D721Med (cell line): Measurements from ENCODE around the gene DLX5.
A peak's percentile ranks its signal among the peaks of the same experiment; 100 is the strongest.

Source experiments
- DNase-seq: peaks from one replicate; pipeline ENCODE4 v3.0.0; 2011; ENCODE audit warnings: low spot score; ENCODE audit not compliant: insufficient read length
- FAIRE-seq: peaks from 2 replicates; lab custom pipeline; 2011; peaks lifted over from hg19 to GRCh38; lab: Jason Lieb, UNC
- TF ChIP-seq, protein P1 (sequence below): IDR thresholded peaks from 2 replicates; pipeline ENCODE4 v1.5.1; 2012; ENCODE audit warnings: mild to moderate bottlenecking, control low read depth; ENCODE audit not compliant: insufficient read depth; ENCODE audit errors: missing control alignments

Gene DLX5

DNA sequence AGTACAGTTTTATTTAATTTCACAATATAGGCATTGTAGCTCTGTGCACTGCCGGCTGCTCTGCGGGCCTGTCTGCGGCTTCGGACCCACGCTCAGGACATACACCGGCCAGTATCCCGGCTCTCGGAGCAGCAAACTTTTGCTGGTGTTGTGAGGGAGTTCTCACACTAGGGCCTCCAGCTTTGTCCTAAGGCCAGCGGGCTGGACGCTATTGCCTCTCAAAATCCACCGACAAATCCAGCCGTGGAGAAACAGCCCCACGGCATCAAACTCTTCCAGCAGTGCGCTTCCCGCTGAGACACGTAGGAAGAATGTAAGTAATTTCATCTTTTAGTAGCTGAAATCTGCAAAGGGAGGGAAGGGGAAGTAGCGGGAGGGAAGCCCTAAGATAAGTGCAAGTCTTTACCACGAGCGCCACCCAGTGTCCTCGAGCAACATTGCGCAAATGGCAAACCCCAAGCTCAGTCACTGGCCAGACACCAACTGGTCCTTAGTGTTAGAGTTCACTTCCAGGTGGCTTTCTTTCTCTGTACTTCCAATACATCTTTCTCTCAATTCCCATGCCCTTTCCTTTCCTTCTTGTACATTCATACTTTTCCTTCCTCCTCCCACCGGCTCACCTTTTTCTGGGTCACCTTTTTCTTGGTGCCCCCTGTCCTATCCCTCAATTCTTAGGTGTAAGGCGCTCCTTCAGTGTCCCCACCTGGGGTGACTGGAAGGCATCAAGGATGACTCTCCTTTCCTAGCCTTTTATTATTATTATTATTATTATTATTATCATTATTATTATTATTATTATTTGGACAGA is 3.0 kb upstream of the DLX5 start:
- TF ChIP-seq, protein P1, sequence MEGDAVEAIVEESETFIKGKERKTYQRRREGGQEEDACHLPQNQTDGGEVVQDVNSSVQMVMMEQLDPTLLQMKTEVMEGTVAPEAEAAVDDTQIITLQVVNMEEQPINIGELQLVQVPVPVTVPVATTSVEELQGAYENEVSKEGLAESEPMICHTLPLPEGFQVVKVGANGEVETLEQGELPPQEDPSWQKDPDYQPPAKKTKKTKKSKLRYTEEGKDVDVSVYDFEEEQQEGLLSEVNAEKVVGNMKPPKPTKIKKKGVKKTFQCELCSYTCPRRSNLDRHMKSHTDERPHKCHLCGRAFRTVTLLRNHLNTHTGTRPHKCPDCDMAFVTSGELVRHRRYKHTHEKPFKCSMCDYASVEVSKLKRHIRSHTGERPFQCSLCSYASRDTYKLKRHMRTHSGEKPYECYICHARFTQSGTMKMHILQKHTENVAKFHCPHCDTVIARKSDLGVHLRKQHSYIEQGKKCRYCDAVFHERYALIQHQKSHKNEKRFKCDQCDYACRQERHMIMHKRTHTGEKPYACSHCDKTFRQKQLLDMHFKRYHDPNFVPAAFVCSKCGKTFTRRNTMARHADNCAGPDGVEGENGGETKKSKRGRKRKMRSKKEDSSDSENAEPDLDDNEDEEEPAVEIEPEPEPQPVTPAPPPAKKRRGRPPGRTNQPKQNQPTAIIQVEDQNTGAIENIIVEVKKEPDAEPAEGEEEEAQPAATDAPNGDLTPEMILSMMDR: peak; percentile 91
- DNase-seq: no peak
- FAIRE-seq: peak; percentile 76

DNA sequence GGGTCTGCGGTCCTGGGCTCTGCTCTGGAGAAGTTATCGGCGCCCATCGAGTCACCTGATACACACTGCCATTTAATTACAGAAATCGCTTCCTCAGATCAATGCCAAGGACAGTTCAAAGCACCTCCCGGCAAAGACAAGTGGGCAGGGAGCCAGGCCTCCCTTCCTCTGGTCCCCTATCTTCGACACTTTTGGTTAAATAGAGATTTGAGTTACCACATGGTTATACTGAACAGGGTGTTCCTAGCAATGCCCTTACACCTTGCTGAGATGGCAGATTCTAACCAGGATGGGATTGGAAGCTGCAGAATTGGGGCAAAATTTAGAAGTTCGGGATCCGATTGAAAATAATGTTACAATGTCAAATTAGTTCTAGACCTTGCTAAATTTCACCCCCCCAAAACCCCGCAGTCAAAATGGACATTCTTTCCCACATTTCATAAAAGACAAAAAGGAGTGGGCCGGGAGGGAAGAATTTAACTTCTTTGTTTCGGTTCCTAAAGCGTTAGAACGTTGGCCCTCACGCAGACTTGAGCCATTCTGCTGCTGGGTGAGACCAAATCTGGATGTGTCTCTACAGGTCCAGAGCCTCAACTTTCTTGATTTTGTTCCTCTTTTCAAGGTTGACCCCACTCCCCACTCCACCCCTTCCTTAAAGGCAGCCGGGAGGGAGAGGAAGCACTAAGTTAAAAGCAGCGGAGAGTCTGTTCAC is 2.2 kb upstream of the DLX5 start:
- DNase-seq: no peak
- TF ChIP-seq, protein P1: no peak
- no peak for FAIRE-seq

DNA sequence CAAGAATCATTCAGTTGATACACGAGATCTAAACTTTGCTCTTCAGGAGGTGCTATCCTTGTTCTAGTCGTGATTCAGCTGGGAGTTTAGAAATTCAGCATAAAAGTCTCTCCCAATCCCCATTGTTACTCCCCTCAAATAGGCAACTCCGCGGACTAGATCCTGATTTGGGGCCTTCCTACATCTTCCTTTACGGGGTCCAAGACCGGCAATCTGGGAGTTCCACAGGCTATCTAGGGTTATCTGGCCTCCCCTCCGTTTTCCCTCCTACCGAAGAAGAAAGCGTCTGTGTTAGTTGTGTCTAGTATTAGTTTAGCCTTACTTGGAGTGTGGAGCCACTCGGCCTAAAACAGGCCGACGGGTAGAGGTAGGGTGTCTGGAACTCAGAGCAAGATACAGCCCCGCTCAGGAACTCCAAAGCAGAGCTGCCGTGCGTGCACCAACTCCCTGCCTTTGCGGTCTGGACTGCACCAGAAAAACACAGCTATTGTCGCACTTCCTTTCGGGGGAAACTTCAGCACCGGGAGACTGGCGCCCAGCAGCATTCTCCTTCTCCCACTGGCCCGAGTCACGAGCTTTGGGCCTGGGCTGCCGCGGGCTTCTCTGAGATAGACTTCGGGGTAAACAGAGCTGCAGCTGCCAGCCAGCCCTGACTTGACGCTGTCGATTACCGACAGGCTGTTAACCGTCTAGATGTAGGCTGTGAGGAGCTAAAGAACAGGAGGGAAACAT is 1.5 kb upstream of the DLX5 start:
- TF ChIP-seq, protein P1: no peak
- DNase-seq: no peak
- no peak for FAIRE-seq

DNA sequence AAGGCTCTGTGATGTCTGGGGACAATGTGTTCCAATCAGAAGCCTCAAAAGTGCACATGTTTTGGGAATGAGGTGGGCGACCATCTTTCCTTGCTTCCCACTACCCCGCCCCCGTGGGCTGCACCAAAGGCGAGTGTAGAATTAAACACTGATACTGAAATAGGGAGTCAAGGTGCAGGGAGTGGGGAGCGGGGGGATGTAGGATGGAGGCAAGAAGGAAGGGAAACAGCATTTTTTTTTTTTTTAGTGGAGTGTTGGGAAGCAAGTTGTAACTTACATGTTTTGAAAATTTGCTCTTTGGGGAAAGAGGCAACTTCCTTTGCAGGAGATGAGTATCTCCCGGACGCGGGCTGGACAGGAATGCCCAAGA is 484 bp upstream of the DLX5 start:
- FAIRE-seq: no peak
- TF ChIP-seq, protein P1: no peak
- DNase-seq: no peak

DNA sequence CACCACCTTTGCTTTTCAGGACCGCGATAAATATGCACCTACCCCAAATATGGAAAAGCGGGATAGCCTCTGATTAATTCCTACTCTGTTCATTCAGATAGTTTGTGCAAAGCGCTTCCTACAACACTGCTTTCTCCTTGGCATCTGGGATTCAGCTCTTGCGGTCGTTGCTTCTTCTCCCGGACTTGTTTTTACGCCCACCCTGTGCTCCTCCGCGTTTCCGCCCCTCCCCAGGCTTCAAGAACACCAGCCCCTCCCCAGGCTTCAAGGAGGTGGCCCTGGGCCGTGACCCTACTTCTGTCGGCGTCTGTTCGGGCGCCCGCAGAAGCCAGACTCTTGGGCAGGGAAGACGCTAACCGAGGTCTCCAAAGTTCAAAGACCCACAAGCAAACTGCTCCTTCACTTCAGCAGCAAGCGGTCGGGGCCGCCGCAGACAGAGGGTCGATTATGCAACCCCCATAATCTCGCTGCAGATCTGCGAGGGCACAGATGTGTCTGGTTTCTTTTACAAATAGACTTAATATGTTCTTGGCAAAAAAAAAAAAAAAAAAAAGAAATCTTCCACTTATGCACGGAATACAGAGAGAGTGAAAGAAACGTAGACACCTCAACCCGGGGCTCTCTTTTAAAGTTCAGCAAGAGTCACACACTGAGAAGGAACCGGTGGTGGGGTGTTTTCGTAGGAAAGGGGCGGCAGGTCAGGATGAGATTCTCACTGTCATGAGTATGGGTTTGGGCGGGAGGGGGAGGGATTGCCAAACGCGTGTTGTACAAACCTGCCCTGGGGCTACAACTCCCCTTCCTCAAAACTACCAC is 1.9 kb downstream of the DLX5 start:
- TF ChIP-seq, protein P1: no peak
- DNase-seq (no peak), FAIRE-seq (no peak)

DNA sequence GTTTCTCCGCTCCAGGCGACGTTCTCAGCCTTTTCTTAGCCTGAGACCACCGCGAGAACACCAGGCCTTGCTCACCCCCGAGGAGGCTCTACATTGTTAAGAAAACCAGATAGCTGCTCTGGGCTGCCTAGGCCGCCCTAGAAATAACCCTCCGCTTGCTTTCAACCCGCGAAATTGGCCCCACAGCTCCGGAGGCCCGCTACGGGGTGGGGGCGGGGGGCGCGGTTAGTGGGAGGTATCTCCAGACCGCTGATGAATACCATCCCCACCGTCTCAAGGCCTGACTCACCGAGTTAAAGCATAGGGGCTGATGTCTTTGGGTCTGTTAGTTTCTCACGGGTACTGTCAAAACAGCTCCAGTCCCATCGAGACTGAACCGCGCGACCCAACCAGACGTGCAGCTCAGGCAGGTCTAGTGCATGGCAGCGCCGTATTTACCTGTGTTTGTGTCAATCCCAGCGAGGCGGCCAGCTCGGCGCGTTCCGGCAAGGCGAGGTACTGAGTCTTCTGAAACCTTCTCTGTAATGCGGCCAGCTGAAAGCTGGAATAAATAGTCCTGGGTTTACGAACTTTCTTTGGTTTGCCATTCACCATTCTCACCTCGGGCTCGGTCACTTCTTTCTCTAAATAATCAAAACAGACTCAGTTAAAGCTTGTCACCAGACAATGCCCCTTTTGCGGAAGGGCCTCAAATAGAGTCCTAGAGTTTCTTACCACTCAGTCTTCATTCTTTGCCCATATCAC is 2.7 kb downstream of the DLX5 start:
- FAIRE-seq (no peak), DNase-seq (no peak)
- TF ChIP-seq, protein P1: no peak
